Fibroblast of villous mesenchyme (primary cell): ENCODE measurements around the gene QRICH2. TPM values are rescaled to one million over a fixed set of nuclear protein-coding genes. Genes with fewer than 3 reads are reported as not detected.
"Not testable (repeated sequence)": the region's sequence is repeated elsewhere in the genome, so short reads cannot be mapped to it uniquely, and the experiment has no call there.

Source experiments
- DNase-seq: peaks from one replicate; pipeline ENCODE4 v3.0.0-alpha.2; 2010; ENCODE audit warnings: low read depth
- H3K4me3 ChIP-seq: 2 replicates; pipeline ENCODE4 v1.5.1; 2011; ENCODE audit warnings: low read depth, mild to moderate bottlenecking, low read length
- total RNA-seq: library from RNA; depleted of rRNA; stranded (reverse); fragments of >200 nt; gene quantifications from 2 replicates; pipeline ENCODE4 v1.2.3, GENCODE V29; 2012
- TF ChIP-seq, protein P1 (sequence below): IDR thresholded peaks from 2 replicates; pipeline ENCODE4 v1.5.1; 2012; ENCODE audit warnings: low read depth, mild to moderate bottlenecking, low read length; ENCODE audit not compliant: insufficient read depth

The QRICH2 gene
- total RNA-seq, 1 donor = 2.2 TPM

DNA sequence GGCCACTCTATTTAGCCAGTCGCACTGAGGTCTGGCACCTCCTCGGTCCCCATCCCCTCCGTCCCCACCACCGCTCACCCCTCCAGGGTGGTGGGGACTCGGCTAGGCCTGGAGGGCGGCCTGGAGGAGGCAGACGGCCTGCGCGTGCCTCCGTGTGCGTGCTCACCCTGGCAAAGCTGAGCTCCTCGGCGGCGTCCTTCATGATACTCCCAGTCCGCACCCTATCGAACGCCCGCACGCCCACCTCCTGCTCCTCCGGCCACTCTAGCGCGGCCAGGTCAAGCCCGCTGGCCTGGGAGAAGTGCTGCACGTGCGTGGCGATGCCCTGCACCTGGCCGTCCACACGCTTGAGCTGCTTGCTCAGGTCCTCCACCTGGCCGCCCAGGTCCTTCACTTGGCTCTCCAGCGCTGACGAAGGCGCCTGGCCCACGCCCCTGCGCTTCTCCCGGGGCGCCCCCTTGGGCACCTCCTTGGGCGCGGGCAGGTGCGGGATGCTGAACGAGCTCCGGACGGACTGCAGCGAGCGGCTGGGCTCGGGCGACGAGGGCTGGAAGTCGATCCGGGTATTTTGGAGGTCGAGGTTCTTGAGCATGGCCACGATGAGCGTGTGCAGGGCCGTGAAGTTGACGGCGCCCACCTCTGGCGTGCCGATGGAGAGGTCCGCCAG is 644 bp downstream of the QRICH2 start:
- H3K4me3 ChIP-seq = no peak overlapping the region
- DNase-seq = no peak
- TF ChIP-seq, protein P1, sequence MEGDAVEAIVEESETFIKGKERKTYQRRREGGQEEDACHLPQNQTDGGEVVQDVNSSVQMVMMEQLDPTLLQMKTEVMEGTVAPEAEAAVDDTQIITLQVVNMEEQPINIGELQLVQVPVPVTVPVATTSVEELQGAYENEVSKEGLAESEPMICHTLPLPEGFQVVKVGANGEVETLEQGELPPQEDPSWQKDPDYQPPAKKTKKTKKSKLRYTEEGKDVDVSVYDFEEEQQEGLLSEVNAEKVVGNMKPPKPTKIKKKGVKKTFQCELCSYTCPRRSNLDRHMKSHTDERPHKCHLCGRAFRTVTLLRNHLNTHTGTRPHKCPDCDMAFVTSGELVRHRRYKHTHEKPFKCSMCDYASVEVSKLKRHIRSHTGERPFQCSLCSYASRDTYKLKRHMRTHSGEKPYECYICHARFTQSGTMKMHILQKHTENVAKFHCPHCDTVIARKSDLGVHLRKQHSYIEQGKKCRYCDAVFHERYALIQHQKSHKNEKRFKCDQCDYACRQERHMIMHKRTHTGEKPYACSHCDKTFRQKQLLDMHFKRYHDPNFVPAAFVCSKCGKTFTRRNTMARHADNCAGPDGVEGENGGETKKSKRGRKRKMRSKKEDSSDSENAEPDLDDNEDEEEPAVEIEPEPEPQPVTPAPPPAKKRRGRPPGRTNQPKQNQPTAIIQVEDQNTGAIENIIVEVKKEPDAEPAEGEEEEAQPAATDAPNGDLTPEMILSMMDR = no peak

DNA sequence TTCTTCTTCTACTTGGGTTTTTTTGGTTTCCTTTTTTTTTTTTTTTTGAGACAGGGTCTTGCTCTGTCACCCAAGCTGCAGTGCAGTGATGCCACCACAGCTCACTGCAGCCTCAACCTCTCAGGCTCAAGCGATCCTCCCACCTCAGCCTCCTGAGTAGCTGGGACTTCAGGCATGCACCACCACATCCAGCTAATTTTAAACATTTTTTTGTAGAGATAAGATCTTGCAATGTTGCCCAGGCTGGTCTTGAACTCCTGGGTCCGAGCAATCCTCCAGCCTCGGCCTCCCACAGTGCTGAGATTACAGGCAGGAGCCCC is 3.0 kb downstream of the QRICH2 start:
- not testable (repeated sequence) for DNase-seq, H3K4me3 ChIP-seq

DNA sequence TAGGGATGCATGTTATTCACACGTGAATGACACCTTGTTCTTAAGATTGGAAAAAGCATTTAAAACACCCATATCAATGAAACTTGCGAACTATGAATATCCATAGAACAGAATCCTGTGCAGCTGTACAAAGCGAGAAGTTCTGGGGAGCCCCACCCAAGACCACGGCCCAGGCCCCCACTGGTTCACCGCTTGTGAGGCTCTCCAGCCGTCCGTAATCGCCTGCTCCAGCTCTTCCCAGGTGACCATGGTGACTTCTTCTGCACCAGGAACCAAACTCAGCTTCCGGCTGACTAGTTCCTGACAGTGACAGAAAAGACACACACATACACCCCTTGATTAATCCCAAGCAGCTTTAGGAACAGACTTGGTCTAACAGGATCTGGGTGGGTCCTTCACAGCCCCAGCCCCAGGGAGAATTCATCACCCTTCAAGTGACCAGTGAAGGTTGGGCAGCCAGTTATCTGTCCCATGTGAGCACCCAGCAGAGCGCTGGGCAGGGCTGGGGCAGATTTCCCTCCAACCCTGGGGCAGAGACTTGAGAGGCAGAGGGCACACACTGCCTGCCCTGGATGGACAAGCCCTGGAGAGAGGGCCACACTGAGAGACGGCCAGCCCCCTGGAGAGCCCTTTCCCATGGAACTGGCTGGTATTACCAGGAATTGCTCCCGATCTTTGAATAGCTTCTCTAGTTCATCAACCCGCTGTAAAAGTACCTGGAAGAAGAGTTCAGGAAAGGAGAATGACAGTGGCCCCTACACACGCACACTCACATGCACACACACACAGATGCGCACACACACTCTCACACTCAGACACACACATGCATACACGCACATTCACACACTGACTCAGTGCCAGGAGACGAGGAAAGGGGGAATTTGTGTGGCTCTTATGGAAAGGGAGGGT is 3.6 kb downstream of the QRICH2 start:
- DNase-seq = no peak
- TF ChIP-seq, protein P1 = no peak
- no peak overlapping the region for H3K4me3 ChIP-seq

DNA sequence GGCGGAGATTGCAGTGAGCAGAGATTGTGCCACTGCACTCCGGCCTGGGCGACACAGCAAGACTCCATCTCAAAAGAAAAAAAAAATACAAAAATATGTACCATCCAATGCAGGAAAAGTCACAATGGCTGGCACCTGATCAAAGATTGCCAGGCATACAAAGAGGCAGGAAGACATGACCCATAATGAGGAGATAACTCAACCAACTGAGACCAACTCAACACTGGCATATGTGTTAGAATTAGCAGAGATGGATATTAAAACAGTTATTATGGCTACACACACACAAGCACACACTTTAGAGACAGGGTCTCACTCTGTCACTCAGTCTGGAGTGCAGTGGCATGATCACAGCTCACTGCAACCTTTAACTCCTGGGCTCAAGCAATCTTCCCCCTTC is 10.6 kb downstream of the QRICH2 start:
- no peak for DNase-seq
- TF ChIP-seq, protein P1 = no peak
- H3K4me3 ChIP-seq = no peak overlapping the region

DNA sequence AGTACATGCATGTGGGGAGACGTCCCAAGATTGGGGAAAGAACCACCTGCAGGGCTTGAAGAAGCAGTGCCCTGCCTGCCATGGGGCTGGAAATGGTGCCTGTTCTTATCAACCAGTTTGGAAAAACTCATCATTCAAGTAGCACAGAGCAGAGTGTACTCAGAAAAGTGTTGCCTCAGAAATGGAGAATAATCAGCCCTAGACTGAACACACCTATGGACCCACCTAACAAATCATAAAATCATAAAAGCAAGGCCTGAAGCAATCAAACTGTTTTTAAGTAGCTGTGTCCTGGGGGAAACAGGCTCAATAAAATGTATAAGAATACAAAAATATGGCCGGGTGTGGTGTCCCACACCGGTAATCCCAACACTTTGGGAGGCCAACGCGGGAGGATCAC is 11.2 kb downstream of the QRICH2 start:
- H3K4me3 ChIP-seq = no peak overlapping the region
- no peak for DNase-seq
- TF ChIP-seq, protein P1 = no peak

DNA sequence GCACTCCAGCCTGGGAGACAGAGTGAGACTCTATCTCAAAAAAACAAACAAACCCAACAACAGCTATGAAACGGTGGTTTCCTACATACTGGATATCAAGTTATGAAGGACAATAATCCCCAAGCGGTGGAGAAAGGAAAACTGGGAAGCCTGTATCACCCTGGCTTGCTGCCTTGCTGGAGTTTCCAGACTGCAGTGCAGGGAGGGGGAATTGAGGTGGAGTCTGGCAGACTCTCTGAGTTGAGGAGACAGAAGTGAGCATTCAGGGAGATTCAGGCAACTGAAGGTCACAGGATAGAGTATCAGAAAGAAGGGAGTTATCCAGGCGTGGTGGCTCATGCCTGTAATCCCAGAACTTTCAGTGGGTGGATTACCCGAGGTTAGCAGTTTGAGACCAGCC is 11.9 kb downstream of the QRICH2 start:
- TF ChIP-seq, protein P1 = no peak
- no peak for DNase-seq
- H3K4me3 ChIP-seq = no peak overlapping the region

DNA sequence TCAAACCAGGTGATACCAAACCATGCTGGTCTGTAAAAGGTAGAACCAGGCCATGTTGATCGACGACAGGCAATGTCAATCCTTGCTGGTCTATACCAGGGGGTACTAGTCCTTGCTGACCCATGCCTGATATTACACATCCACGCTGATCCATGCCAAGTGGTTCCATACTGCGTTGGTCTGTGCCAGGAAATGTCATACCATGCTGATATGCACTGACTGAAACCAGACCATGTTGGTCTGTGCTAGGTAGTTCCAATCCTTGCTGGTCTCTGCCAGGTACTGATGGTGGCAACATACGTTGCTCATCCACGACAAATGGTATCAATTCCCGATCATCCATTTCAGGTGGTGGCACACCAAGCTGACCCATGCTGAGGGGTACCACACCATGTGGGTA is 15.0 kb downstream of the QRICH2 start:
- TF ChIP-seq, protein P1 = no peak

More for the DNA sequence above, 15.0 kb downstream of the QRICH2 start:
- no peak for DNase-seq
- H3K4me3 ChIP-seq = no peak overlapping the region
